Adrenal gland (tissue), 12 donors: Measurements from ENCODE around the gene TLK2. TPM values are rescaled to one million over a fixed set of nuclear protein-coding genes. Genes with fewer than 3 reads are reported as not detected.
A peak's percentile ranks its signal among the peaks of the same experiment; 100 is the strongest.

ENCODE experiments used
- DNase-seq, 7 donors: peaks; one replicate each; pipeline ENCODE4 v3.0.0-alpha.2; 2019 to 2020
- H3K27ac ChIP-seq, 5 donors: fragments of 200-600 bp; sonication (generic) in 4 of 5; 1 replicate in 3 of 5; 2 replicates in 2 of 5; pipeline versions ENCODE4 v1.5.1 to v1.8.0; 2016 to 2020; ENCODE audit warnings: mild to moderate bottlenecking in 1 of 5
- H3K27me3 ChIP-seq: fragments of 200-600 bp; 2 replicates; pipeline ENCODE4 v1.8.0; 2021
- H3K36me3 ChIP-seq, 2 donors: fragments of 200-600 bp; replicated peaks in 1 of 2; 1 replicate in 1 of 2; 2 replicates in 1 of 2; pipeline versions ENCODE4 v1.5.1 to v1.8.0; 2018 to 2022
- H3K4me1 ChIP-seq, 2 donors: fragments of 200-600 bp; replicated peaks in 1 of 2; 1 replicate in 1 of 2; 2 replicates in 1 of 2; pipeline versions ENCODE4 v1.5.1 to v1.8.0; 2018 to 2021
- H3K4me3 ChIP-seq, 4 donors: fragments of 200-600 bp; sonication (generic) in 3 of 4; one replicate each; pipeline ENCODE4 v1.5.1; 2016 to 2018
- H3K9me3 ChIP-seq, 3 donors: fragments of 200-600 bp; sonication (generic) in 1 of 3; replicated peaks in 1 of 3; 1 replicate in 2 of 3; 2 replicates in 1 of 3; pipeline versions ENCODE4 v1.5.1 to v1.8.0; 2016 to 2021
- POLR2A ChIP-seq, 2 donors: fragments of 450-650 bp; IDR thresholded peaks; one replicate each; pipeline ENCODE4 v1.6.1; 2017; ENCODE audit warnings: antibody characterized with exemption in 2 of 2, mild to moderate bottlenecking in 2 of 2, moderate library complexity in 1 of 2
- WGBS, 4 donors: extraction: QIAGEN DNeasy Blood & Tissue Kit in 2 of 4; methylation state at CpG; one replicate each; pipeline versions ENCODE4 v1.1.5 to v1.1.7; 2013 to 2017; 5-methylcytosine and 5-hydroxymethylcytosine counted together
- intact Hi-C, 2 donors: fragments of 100-400 bp; cut with DNase I; formaldehyde crosslinking; loops; one replicate each; pipeline versions ENCODE4 v1.14.1 to v1.15.0; 2022 to 2023
- polyA plus RNA-seq, 3 donors: library from polyadenylated mRNA; stranded (reverse); fragments of 200-250 nt in 2 of 3; fragments of 350-450 nt in 1 of 3; fragmentation: Illumina TruSeq in 1 of 3; extraction: RNeasy Lipid Tissue Mini Kit (QIAGEN cat#74804) in 1 of 3; gene quantifications; one replicate each; pipeline ENCODE4 v1.2.3, GENCODE V29; 2013 to 2014
- total RNA-seq, 9 donors: library from RNA; depleted of rRNA in 4 of 9; stranded (reverse); fragments of >200 nt in 4 of 9; fragments of 120-200 nt in 1 of 9; fragmentation: NEBNext Ultra II Directional in 1 of 9; extraction: Animal tissue kit (Norgen Biotek cat#: 25700) in 1 of 9; gene quantifications; one replicate each; pipeline versions ENCODE4 v1.1.0 to v1.2.4, GENCODE V29; 2013 to 2023
- TF ChIP-seq, protein P1 (sequence below), 6 experiments: fragments of 450-650 bp in 4 of 6; fragments of 200-600 bp in 2 of 6; sonication (generic) in 1 of 6; IDR thresholded peaks; 1 replicate in 5 of 6; 2 replicates in 1 of 6; pipeline versions ENCODE4 v1.5.1 to v1.8.0; 2016 to 2021; ENCODE audit warnings: antibody characterized with exemption in 6 of 6, mild to moderate bottlenecking in 2 of 6, moderate library complexity in 1 of 6
- donor health status: healthy with polysubstance abuse.
- donor health status: Bipolar disorder and iron deficiency.
- donor health status: DM: yes; HTN: yes; CAD: no.
- donor health status: DM: no; HTN: no; CAD: no.
- donor health status: DM: no; HTN: no; CAD: no.
- donor health status: DM: yes; HTN: yes; CAD: no.

TLK2 gene
- total and polyA plus RNA-seq, 12 donors = 13.2 to 68.3 (median 31.2) TPM

DNA sequence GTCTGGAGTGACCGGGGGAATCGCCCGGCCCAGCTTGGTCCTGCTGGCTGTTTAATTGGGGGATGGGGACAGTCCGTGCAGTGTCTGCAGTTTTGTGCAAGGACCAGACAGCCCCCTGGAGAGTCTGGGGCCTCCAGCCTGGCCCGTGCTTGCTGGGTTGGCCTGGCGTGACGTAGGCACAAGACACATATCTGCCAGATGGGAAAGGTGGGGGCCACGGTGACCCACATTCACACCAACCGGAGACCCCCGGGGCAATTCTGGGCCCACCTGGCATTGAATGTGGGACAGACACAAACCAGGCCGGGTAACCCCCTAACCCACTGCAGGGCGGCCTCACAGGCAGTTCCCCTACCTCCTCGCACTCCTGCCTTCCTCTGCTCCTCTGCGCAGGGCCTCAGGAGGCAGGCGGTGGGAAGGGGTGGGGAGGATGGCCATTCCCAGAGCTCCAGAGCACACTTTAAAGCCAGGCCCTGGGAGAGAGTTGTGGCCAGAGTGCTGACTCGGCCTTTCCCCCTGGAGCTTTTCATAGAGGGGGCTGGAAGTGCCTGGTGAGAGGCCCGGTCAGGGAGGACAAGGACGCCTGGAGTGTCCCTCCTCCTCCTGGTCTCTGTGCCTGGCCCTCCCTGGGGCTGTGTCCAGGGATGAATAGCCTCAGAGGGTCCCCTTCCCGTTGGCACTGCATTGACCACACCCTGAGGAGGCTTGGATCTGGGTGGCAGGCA lies 150.4 kb downstream of the TLK2 start:
- no peaks in the 10 kb centered on the region for H3K36me3 ChIP-seq
- WGBS, 4 donors = 51 to 65% (median 59%) methylated on average over 17 to 19 of the region's 19 CpGs
- H3K9me3 ChIP-seq = no peaks in the 10 kb centered on the region
- H3K4me1 ChIP-seq = peaks cover 0 to 21% of the 10 kb centered on the region in 2 donors
- H3K27me3 ChIP-seq = no peaks in the 10 kb centered on the region
- intact Hi-C loops = no loop called here
- DNase-seq = no peak
- H3K27ac ChIP-seq = peak overlapping the region in 2 of 5 donors; percentile 21 to 88
- TF ChIP-seq POLR2A (IDR thresholded peaks at IDR 0.05) = no peak
- TF ChIP-seq, protein P1, sequence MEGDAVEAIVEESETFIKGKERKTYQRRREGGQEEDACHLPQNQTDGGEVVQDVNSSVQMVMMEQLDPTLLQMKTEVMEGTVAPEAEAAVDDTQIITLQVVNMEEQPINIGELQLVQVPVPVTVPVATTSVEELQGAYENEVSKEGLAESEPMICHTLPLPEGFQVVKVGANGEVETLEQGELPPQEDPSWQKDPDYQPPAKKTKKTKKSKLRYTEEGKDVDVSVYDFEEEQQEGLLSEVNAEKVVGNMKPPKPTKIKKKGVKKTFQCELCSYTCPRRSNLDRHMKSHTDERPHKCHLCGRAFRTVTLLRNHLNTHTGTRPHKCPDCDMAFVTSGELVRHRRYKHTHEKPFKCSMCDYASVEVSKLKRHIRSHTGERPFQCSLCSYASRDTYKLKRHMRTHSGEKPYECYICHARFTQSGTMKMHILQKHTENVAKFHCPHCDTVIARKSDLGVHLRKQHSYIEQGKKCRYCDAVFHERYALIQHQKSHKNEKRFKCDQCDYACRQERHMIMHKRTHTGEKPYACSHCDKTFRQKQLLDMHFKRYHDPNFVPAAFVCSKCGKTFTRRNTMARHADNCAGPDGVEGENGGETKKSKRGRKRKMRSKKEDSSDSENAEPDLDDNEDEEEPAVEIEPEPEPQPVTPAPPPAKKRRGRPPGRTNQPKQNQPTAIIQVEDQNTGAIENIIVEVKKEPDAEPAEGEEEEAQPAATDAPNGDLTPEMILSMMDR (IDR thresholded peaks at IDR 0.05) = no peak
- peak overlapping the region in 1 of 4 donors; percentile 50 for H3K4me3 ChIP-seq

DNA sequence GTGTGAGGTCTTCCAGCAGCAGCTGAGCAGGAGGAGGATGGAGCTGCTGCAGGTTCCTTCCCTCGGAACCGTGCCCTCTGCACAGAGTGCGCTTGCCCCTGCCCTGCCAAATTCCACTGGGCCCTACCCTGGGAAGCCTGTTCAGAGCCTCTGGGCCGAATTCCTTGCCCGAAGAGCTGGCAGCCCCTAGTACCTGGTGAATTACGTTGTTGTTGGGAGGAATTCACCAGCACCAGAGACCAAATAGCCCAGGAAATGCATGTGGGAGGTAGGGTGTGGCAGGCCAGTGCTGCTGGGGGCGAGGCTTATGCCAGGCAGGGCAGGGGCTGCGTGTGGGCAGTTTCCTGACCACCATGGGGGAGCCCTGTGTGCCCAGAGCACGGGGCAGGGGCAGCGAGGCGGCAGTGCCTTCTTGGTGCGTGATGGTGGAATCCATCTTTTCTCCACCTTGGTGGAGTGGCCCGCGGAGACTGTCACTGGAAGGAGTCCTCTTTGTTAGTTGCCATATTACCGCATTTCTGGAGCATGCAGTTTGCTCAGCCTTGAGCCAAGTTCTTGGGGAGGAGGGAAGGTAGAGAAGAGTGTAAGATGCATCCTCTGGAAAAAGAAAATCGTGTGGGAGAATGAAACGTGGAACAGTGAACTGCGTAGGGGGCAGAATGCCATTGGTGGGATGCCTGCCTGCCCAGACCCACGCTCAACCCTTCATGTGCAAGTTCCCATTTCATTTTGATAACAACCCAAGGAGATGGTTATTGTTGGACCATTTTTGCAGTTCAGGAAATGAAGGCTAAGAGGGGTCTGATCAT lies 151.1 kb downstream of the TLK2 start:
- TF ChIP-seq, protein P1 (IDR thresholded peaks at IDR 0.05) = no peak
- no peak for TF ChIP-seq POLR2A (IDR thresholded peaks at IDR 0.05)
- Histone ChIP-seq H3K9me3 (no peaks in the 10 kb centered on the region), H3K27me3 (no peaks in the 10 kb centered on the region), H3K4me3 (peak overlapping the region in 1 of 4 donors; percentile 50), H3K36me3 (no peaks in the 10 kb centered on the region), H3K4me1 (peaks cover 0 to 21% of the 10 kb centered on the region in 2 donors), H3K27ac (peak overlapping the region in 1 of 5 donors; percentile 88)
- 71 to 81% (median 77%) methylated on average over 11 to 19 of the region's 19 CpGs for WGBS, 4 donors
- DNase-seq = no peak
- intact Hi-C loops = no loop called here

DNA sequence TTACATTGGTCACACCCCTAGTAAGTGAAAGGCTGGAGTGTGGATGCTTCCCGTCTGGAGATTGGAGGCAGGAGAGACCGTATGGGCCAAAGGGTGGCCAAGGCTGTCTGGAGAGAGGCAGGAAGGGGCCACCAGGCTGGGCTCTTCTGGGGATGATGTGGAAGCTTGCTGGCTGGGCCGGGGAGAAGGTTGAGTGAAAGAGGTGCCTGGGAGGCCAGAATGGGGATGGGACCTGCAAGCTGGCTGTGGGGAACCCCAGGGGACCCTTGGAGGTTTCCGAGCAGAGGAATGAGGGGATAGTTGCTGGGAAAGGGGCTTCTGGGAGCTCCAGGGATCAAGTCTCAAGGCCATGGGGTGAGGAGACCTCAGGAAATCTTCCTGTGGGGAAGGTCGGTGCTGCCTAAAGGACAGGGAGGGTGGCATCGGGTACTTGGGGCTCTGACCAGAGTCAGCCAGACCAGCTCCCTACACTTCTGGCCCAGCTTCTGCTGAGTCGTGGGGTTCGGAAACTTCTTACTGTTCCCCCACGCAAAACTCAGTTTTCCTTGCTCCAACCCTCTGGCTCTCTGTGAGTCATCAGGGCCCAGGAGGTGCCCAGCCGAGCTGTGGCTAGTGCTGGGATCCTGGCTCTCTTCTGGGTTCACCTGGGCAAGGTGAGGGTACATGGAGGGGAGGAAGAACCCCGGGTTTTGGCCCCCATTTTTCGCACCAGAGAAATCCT lies 151.9 kb downstream of the TLK2 start:
- no peak overlapping the region for H3K4me3 ChIP-seq
- peaks cover 0 to 21% of the 10 kb centered on the region in 2 donors for H3K4me1 ChIP-seq
- TF ChIP-seq, protein P1 (IDR thresholded peaks at IDR 0.05) = no peak
- TF ChIP-seq POLR2A (IDR thresholded peaks at IDR 0.05) = no peak
- intact Hi-C loops = no loop called here
- H3K27ac ChIP-seq = peak overlapping the region in 1 of 5 donors; percentile 88
- DNase-seq = no peak
- no peaks in the 10 kb centered on the region for H3K9me3 ChIP-seq
- no peaks in the 10 kb centered on the region for H3K36me3 ChIP-seq
- no peaks in the 10 kb centered on the region for H3K27me3 ChIP-seq
- 70 to 79% (median 77%) methylated on average over 10 to 12 of the region's 12 CpGs for WGBS, 4 donors
